Fibroblast of upper back skin (primary cell): ENCODE data around the gene ZFPM1.

ENCODE experiments used
- DNase-seq: peaks from one replicate; pipeline ENCODE4 v3.0.0-alpha.2; 2013

ZFPM1 gene

DNA sequence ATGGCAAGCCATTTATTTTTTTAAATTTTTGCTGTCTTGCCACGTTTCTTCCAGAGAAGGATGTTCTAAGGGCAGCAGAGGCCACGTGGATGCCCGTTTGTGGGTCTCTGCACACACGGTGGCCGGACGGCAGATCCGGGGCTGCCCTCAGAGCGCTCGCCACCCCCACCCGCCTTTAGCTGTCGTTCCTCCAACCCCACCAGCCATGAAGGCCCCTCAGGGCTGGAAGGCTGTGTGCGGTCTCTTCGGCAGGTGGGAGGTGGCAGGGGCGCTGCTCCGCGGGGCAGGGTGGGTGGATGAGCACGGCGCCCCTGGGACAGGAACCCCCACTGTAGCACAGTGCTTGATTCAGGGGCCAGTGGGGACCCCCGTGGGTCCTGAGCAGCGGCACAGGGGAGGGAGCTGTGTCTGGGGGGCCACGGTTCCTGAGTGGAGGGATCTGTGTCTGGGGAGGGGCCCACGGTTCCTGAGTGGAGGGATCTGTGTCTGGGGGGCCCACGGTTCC, 49.7 kb downstream of the ZFPM1 start:
- no peak for DNase-seq

DNA sequence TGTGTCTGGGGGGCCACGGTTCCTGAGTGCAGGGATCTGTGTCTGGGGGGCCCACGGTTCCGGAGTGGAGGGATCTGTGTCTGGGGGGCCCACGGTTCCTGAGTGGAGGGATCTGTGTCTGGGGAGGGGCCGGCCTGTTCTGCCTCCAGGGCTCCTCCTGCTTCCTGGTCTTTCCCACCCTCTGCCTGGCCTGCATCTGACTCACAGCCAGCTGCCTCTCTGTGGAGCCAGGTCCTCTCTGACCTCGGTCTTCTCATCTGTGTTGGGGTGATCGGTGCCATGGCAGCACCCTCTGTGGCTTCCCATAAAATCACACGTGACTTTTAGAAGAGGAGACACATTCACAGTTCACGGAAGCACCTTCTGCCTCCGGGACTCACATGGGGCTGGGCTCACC, 50.3 kb downstream of the ZFPM1 start:
- DNase-seq = no peak

DNA sequence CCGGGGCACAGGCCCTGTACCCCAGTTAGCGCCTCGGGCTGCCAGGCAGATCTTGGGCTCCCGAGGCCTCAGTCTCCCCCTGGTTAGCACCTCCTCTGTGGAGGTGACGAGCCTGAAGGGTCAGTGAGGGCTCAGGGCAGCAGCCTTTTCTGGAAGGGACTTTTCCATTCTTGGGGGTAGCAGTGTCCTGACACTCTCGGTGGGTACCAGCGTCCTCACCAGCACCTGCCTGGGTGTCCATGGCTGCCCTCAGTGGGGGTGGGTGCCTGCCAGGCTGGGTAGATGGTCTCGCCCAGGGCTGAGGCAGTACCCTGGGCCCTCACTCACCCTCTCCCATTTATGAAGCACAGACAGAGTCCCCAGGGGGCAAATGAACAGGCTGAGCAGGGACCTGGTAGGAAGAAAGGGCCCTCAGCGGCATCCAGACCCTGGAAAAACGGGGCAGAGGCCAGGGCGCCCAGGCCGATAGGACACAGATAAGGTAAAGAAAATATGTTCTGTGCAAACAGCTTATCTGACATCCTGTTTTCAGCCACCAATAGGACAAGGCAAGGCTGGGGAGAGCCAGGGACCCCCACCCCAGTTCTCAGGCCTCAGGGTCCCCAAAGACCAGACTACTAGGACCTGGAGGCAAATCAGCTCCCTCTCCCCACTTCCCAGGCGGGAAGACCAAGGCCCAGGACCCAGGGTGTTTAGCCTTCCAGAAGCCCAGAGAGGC, 50.9 kb downstream of the ZFPM1 start:
- no peak for DNase-seq

DNA sequence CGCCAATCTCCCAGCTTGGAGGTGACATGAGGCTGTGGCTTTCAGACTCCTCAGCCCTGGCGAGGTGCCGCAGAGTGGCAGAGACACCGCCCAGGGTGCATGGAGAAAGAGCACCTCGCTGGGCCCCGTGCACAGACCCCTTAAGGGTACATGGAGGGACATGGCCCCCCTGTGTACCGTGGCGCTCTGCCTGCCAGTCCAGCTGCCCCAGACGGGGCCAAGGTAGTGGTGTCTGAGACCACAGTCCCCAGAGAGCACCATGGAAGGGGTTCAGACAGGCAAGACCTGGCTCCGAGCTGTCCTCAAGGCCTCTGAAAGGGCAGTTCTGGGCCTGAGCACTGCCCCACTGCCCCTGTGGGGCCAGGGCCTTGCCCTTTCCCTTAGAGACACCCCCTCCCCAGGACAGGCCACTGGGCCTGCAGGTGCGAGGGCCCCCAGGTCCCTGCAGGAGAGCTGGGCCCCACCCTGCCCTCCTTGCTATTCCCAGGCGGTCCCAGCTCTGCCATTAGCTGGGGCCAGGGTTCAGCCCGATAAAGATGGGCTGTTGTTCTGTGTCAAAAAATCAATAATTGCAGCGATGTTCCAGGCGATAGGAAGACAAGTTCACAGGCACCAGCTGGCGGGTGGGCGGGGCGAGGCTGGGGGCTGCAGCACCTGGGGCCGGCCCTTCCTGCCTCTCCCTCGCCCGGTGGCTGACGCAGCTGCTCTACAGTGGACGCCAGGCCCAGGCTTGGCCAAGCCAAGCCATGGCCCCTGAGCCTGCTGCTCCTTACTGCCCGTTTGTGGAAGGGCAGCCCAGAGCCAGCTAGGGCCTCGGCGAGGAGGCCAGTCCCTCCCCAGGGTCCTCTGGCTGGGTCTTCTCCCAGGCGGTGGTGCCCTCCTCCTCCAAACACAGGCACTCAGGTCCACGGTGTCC, 51.7 kb downstream of the ZFPM1 start:
- no peak for DNase-seq

DNA sequence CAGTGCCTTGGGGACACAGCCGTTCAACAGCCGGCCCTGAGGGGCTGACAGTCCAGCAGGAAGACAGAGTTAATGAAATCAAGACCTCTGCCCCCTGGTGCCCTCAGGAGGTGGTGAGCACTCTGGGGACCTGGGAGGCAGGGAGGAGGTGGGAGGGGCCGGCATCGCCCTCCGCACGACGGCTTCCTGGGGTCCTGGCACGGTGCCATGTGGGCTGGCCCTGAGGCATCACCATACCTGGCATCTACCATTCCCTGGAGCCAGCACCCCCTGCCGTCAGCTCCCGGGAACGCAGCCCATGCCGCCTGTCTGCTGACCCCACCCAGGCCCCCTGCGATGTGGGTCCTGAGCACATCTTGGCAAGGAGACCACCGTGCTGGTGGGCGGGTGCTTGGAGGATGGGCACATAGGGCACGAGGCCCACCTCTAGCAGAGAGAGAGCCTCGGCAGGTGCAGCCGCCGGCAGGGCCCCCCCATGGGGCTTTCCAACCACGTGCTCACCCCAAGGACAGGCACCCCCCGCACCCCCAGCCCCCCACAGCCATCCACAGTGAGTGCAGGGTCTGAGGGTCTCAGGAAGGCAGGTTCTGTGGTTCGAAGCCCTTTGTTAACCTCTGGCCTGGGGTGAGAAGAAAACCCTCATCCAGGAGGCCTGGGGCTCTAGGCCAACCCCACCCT, 52.5 kb downstream of the ZFPM1 start:
- DNase-seq = no peak

DNA sequence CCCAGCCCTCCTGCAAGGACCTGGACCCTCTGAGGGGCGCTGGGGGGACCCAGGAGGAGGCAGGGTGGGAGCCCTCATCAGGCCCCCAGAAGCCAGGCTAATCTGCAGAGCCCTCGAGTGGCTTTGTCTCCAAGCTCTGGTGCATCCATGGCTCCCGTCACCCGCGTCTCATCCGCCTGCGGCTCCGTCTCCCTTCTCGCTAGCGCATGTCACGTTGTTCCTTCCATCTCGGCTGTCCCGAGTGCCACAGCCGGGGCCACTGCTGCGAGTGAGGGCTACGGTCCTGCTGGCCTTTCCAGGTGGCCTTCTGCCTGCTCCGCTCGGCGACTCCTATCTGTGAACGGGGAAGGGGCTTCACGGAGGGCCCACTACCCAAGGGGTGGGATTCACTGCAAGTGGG, 53.6 kb downstream of the ZFPM1 start:
- no peak for DNase-seq

DNA sequence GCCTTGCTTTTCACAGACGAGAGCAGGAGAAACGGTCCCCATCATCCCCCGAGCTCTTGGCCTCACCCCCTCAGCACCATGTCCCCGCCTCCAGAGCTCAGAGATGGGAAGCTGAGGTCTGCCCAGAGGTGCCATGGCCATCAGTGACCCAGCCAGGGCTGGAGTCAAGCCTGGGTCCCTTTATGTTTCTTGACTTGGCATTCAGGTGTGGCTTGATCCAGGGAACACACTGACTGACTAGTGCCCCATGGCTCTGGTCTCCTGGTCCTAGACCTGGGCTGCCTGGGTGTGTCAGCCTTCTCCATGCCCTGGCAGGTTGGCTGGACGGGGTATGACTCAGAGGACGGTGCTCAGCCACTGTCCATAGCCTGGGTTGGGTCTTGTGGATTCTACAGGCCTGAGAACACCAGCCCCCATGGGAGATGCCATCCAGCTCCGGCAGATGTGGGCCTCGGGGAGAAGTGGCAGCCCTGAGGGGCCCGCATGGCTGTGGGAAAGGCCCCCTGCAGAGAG, 54.2 kb downstream of the ZFPM1 start:
- no peak for DNase-seq

DNA sequence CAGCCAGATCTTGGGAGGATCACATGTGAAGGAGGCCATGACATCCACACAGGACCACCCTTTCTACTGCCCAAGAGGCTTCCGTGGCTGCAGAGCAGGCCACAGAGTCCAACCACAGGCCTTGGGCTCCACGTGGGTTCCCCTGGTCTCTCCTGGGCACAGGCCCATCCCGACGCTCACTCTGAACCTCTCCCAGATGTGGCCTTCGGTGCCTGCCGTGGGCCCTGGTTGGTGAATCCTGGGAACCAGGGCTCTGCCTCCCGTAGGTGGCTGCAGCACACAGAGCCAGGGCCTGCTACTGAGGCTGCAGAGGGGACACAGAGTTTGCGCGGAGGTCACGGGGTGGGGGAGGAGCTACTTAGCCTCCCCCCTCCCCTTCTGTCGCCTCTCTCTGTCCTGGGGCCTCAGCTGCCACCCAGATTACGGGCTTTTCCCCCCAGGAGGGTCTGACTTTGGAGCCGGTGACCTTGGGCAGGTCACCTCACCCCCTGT, 55.3 kb downstream of the ZFPM1 start:
- no peak for DNase-seq

DNA sequence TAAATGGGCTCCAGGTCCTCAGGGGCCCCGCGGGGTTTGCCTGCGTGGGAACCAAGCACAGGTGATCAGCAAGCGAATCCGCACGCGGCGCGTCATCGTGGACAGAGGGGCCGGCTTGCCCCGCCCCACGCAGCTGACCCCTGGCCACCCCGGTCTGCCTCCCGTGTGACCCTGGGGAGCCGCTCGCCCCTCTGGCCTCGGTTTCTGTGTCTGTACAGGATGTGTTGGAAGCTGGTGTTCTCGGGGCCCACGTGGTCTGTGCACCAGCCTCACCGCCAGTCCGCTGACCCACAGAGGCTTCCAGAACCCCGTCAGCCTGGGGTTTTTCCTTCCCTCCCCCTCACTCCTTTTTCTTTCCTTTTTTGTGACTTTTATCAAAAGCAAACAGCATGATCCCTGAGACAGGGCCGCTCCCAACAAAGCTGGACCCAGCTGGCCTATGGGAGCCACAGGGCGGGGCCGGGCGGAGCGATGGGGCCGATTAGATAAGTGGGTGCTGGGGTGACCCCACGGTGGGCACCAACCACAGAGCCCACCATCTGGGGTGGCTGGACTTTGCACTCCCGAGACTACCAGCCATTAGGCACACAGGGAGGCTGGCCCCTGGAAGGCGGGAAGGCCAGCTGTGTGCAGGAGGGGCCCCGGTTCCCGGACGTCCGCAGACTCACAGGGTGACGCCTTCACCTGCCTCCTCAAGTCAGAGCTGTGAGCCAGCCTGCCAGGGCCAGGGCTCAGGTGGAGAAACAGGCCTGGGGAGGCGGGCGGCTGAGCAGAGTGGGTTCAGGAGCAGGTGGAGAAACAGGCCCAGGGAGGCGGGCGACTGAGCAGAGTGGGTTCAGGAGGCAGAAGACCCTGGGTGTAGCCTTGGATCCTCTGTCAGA, 56.0 kb downstream of the ZFPM1 start:
- no peak for DNase-seq

DNA sequence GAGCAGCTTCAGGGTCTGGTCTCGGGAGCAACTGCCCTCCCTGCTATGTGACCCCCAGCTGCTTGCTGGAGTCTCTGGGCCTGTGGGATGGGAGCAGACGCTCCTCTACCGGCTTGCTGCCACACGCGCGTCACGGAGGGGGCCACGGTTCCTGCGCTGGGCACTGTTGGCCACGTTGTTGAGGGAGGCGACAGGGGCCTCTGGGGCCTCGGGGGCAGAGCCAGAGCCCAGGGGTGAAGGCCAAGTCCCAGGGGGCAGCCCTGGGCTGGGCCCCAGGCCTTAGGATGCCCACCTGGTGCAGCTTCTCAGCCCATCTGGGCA, 56.6 kb downstream of the ZFPM1 start:
- DNase-seq = no peak

DNA sequence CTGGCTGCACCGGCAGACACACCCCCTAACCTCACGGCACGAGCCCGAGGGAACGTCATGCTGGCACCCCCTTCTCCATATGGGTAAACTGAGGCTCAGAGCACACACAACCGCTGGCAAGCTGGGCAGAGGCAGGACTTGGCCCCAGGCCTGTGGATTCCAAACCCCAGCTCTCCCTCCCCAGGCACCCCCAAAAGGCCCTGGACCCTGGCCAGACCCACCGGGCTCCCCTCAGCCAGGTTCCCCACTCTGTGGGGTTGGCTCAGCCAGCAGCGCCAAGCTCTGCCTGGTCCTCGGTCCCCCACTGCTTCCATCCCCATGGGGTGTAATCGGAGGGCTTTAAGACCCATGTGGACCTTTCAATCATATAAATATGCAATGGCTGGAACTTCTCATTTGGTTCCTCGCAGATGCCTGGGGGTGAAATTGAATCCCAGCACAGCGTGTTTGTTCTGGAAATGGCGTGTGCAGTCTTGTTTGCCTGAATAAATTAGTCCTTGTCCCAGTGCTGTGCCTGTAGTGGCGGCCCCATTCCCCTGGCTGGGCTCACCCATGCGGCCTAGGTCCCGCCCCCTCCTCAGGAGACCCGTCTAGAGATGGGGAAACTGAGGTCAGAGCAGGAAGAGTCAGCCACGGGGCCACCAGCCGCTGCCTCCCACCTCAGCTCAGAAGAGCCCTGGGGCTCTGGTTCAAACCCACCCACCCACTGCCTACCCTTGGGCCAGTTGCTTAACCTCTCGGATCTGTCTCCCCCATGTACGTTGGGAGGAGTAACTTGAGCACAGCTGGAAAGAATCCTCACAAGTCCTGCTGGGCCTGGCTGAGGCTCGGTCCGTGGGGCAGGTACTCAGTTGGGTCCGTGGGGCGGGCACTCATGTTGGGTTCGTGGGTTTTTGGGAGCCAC, 57.3 kb downstream of the ZFPM1 start:
- DNase-seq = no peak

DNA sequence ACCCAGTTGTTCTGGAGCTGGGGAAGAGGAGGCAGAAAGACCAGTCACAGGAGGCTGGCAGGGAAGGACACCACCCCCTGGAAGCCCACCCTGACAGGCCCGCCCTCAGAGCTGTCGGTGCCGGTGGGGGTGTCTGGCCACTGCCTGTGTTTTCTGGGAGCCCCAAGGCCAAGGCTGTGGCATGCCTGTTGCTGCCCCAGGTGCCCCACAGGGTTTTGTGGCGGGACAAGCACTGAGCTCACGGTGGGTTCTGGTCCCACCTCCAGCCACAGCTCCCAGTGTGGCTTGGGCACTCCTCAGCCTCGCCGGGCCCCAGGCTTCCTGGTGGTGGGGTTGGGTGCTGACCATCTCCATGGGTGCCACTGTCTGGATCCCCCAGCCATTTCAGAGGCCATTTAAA, 58.0 kb downstream of the ZFPM1 start:
- DNase-seq = no peak

DNA sequence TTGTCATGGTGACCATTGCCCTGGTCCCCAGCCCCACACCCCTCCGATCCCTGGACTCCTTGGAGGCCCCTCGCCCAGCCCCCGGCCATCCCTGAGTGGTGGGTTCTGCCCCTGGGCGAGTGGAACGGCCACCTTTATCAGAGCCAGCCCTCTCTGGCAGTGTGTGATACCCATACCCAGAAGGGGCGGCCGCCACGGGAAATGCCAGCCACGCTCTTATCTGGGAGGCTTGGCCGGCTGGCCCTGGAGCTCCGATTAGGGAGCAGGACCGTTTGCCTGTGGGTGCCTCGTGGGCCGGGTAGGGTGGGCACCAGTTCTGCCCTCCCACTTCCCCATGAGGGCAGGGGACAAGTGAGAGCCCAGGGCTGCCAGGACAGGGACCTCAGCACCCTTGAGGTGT, 58.8 kb downstream of the ZFPM1 start:
- DNase-seq = no peak

DNA sequence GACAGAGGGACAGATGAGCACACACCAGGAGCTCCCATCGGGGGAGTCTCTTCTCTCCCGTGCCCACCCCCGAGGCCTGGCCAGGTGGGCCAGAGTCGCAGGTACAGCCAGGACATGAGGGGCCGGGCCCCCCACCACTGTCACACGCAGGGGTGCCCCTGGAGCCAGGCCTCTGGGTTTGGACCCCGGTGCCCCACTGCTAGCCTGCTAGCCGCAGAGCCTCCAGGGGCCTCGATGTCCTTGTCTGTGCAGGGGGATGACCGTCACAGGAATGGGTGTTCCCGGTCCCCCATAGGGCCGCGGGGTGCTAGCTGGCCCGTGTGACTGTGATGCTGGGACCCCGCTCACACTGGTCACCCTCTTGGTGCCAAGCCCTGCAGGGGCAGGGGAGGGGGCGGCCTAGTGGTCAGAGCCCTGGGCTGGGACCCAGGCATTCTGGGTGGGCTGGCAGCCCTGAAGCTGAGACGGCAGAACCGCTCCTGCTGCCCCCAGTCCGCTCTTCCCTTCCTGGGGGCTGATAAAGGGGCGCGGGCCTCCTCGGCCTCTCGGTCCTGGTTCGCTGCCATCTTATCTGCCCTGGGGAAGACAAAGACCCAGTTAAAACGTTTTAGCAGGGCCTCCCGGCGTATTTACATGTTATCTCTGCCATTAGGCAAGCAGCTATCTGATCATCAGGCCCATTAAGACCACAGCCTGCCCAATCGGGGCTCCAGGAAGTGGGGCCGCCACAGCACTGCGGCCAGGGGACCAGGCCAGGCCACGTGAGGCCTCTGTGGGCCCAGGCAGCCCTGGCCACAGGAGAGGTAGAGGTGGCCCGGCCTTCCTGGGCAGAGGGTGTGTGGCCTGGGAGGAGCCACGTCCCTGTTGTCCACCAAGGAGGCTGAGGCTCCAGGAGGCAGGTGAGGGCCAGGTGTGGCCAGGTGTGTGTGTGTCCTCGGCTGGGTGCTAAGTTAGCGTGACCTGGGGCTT, 59.9 kb downstream of the ZFPM1 start:
- no peak for DNase-seq

DNA sequence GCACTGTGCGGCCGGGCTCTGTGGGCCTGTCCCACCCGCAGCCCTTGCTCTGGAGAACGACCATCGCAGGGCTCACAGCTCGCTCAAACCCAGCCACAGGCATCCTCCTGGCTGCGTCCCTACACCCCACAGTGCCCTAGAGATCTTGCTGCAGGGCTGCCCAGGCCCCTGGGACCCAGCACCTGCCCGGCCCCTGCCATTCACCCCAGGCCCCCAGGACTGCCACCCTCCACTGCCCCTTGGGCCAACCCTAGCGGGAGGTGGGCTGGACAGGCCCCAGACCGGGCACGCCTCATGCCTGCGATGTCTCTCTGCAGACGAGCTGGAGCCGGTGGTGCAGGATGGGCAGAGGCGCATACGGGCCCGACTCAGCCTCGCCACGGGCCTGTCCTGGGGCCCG, 61.0 kb downstream of the ZFPM1 start:
- DNase-seq = no peak

DNA sequence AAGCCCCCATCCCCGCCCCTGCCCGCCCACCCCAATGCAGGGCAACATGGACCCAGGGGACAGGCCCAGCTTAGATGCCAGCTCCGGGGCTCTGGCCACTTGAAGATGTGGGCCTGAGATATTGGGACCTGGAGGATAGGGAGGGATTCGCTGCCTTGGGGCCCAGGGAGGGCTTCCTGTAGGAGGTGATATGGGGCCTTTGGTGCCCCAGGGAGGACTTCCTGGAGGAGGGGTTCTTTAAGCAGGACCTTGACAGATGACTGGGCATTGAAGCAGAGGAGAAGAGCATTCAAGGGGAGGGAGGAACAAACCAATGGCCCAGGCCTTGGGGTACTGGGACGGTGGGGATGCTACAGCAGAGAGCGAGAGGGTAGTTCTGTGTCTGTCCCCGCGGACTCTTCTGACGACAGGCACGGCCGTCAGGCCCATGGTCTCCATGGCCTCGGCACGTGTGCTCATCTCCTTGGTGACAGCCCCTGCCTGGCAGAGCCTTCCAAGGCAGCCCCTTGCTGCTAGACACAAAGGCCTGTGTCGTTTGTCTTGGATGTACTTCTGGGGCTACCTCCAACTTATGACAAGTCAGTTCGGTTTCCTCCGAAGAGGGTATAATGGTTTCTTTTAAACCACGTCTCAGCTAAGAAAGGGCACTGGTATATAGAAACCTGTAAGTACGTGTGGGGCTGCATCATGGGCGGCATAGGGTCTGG, 61.6 kb downstream of the ZFPM1 start:
- no peak for DNase-seq

DNA sequence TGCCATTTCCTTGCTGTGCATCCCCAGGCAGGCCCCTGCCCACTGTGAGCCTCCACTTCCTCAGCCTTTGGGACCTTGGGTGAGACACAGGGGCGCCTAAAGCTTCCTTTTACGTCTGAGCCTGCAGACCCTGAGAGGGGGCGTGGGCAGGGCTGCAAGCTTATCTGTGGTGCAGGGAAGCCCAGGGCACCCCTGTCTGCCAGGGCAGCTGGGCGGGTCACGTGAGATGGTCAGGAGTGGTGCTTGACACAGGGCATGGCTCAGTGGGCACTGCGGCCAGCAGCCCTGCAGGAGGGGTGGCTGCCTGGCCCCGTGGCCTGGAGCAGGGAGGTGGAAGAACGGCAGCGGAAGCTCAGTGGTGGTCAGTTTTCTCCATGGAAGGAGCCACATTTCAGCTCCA, 62.3 kb downstream of the ZFPM1 start:
- no peak for DNase-seq

DNA sequence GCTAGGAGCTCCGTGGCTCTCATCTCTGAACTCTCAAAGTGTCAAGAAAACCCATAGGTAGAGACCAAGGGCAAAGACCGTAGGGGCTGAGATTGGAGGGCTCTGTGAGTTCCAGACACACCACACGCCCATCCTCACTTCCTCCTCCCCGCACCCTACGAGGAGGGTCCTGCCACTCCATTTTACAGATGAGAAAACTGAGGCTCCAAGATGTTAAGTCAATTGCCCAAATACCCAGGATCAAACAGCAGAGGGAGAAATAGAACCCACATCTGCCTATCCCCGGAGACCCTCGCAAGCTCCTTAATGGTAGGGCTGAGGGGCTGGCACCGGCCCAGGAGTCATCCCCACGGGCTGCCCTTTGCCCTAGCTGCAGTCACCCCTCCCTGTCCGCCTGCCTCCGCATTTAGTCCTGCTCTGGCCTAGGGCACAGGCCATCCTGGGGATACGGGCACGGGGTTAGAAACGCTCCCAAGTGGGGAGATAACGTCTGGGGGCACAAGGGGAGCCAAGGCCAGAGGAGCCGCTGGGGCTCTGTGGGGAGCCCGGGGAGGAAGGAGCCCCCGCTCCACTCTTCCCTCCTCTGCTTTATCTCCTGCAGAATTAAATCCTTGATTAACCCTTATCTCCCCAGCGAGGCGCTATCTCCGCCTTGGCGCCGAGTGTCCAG, 63.0 kb downstream of the ZFPM1 start:
- no peak for DNase-seq

DNA sequence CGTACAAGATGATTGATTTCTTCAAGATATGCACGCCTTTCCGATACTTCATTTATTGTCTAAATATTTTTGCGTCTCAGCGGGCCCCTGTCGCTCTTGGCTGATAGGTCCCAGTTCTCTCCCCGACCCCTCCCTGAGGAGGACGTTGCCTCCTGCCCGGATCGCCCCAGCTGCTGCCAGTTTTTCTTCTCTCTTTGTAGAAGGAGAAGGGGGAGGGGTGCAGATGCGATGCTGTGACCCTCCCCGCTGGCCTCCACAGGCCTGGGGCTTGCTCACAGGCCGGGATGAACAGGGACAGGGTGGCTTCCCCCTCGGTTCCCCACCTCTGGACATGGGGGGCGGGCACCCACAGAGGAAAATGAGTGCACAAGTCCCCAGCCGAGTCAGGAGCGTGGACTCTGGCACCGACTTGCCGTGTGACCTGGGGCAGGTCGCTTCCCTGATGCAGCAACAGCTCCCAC, 63.6 kb downstream of the ZFPM1 start:
- DNase-seq = no peak
